ENCODE data around the gene ETV4.

ETV4 gene

GRCh38 chr17:43546319-43547188 is at the start of gene ETV4:
Gene ETV4 (minus strand): TSS chr17:43546340. CDS start chr17:43545617, 723 bp downstream.
- DNase-seq (ENCODE audit: low spot score), result peak; percentile 92

- DNase-seq (ENCODE audit: low spot score), result no peak
These were observed 49.3 kb upstream of the ETV4 start for GRCh38 chr17:43595466-43595865.

- peak; percentile 76 for DNase-seq (ENCODE audit: low spot score)
These were observed 45.8 kb upstream of the ETV4 start for GRCh38 chr17:43591779-43592562.

GRCh38 chr17:43591001-43591400 is 44.9 kb upstream of the ETV4 start:
- DNase-seq (ENCODE audit: low spot score), result no peak

GRCh38 chr17:43588664-43589435 is 42.7 kb upstream of the ETV4 start:
- DNase-seq (ENCODE audit: low spot score), result no peak

GRCh38 chr17:43588121-43588520 is 42.0 kb upstream of the ETV4 start:
- DNase-seq (ENCODE audit: low spot score), result no peak

- no peak for DNase-seq (ENCODE audit: low spot score)
These were observed 41.5 kb upstream of the ETV4 start for GRCh38 chr17:43587647-43588046.

GRCh38 chr17:43584666-43585102 is 38.5 kb upstream of the ETV4 start:
- DNase-seq (ENCODE audit: low spot score), result no peak

GRCh38 chr17:43583332-43583731 is 37.2 kb upstream of the ETV4 start:
- DNase-seq (ENCODE audit: low spot score), result no peak

GRCh38 chr17:43581613-43582012 is 35.5 kb upstream of the ETV4 start:
- DNase-seq (ENCODE audit: low spot score), result no peak

GRCh38 chr17:43581130-43581529 is 35.0 kb upstream of the ETV4 start:
- DNase-seq (ENCODE audit: low spot score), result no peak

- DNase-seq (ENCODE audit: low spot score), result peak; percentile 98
These were observed 33.5 kb upstream of the ETV4 start for GRCh38 chr17:43579566-43580140.

- peak; percentile 86 for DNase-seq (ENCODE audit: low spot score)
These were observed 32.8 kb upstream of the ETV4 start for GRCh38 chr17:43578699-43579565.

GRCh38 chr17:43578404-43578698 is 32.2 kb upstream of the ETV4 start:
- DNase-seq (ENCODE audit: low spot score), result no peak

- no peak for DNase-seq (ENCODE audit: low spot score)
These were observed 31.7 kb upstream of the ETV4 start for GRCh38 chr17:43577664-43578403.

GRCh38 chr17:43576563-43577229 is 30.6 kb upstream of the ETV4 start:
- peak; percentile 79 for DNase-seq (ENCODE audit: low spot score)

- DNase-seq (ENCODE audit: low spot score), result peak; percentile 41
These were observed 28.9 kb upstream of the ETV4 start for GRCh38 chr17:43574896-43575525.

GRCh38 chr17:43574348-43574747 is 28.2 kb upstream of the ETV4 start:
- DNase-seq (ENCODE audit: low spot score), result no peak

- DNase-seq (ENCODE audit: low spot score), result no peak
These were observed 27.6 kb upstream of the ETV4 start for GRCh38 chr17:43573579-43574321.
